T follicular helper cell (primary cell): ENCODE data around the gene ACACA.
"Not testable (repeated sequence)": the region's sequence is repeated elsewhere in the genome, so short reads cannot be mapped to it uniquely, and the experiment has no call there.

ENCODE experiments used
- DNase-seq: peaks from one replicate; pipeline ENCODE4 v3.0.0-alpha.2; 2020; ENCODE audit warnings: low read depth

The ACACA gene

GRCh38 chr17:37098910-37099664 lies 307.5 kb downstream of the ACACA start:
- no peak for DNase-seq

GRCh38 chr17:37098152-37098551 lies 308.5 kb downstream of the ACACA start:
- DNase-seq: no peak

- no peak for DNase-seq
Measured at GRCh38 chr17:37097154-37097553, 309.5 kb downstream of the ACACA start.

- DNase-seq: no peak
Measured at GRCh38 chr17:37096071-37096470, 310.6 kb downstream of the ACACA start.

- no peak for DNase-seq
Measured at GRCh38 chr17:37094391-37094790, 312.2 kb downstream of the ACACA start.

GRCh38 chr17:37092701-37093100 lies 313.9 kb downstream of the ACACA start:
- no peak for DNase-seq

GRCh38 chr17:37092071-37092470 lies 314.6 kb downstream of the ACACA start:
- no peak for DNase-seq

- no peak for DNase-seq
Measured at GRCh38 chr17:37090941-37091340, 315.7 kb downstream of the ACACA start.

- peak; percentile 24 for DNase-seq
Measured at GRCh38 chr17:37089956-37090355, 316.7 kb downstream of the ACACA start.

GRCh38 chr17:37088913-37089312 lies 317.7 kb downstream of the ACACA start:
- DNase-seq: no peak

- DNase-seq: no peak
Measured at GRCh38 chr17:37088459-37088858, 318.2 kb downstream of the ACACA start.

GRCh38 chr17:37087683-37088082 lies 319.0 kb downstream of the ACACA start:
- DNase-seq: no peak

GRCh38 chr17:37086948-37087347 lies 319.7 kb downstream of the ACACA start:
- DNase-seq: no peak

- DNase-seq: no peak
Measured at GRCh38 chr17:37086334-37086733, 320.3 kb downstream of the ACACA start.

GRCh38 chr17:37084372-37084771 lies 322.3 kb downstream of the ACACA start:
- no peak for DNase-seq

- no peak for DNase-seq
Measured at GRCh38 chr17:37083456-37083855, 323.2 kb downstream of the ACACA start.

GRCh38 chr17:37082985-37083384 lies 323.7 kb downstream of the ACACA start:
- DNase-seq: no peak

- no peak for DNase-seq
Measured at GRCh38 chr17:37082311-37082860, 324.2 kb downstream of the ACACA start.

GRCh38 chr17:37081287-37081686 lies 325.3 kb downstream of the ACACA start:
- DNase-seq: no peak

- no peak for DNase-seq
Measured at GRCh38 chr17:37079735-37080134, 326.9 kb downstream of the ACACA start.

GRCh38 chr17:37079065-37079708 lies 327.4 kb downstream of the ACACA start:
- DNase-seq: no peak

GRCh38 chr17:37073464-37073863 lies 333.2 kb downstream of the ACACA start:
- not testable (repeated sequence) for DNase-seq

GRCh38 chr17:37069087-37069486 lies 337.5 kb downstream of the ACACA start:
- DNase-seq: no peak
